Spinal cord (tissue), 10 donors: ENCODE data around the gene SLC6A19. TPM values are rescaled to one million over a fixed set of nuclear protein-coding genes. Genes with fewer than 3 reads are reported as not detected.

Experiments
- DNase-seq, 6 donors: peaks; one replicate each; pipeline versions ENCODE4 v3.0.0 to v3.0.0-alpha.2; 2013 to 2015; ENCODE audit warnings: low spot score in 6 of 6, low read depth in 4 of 6
- H3K27ac ChIP-seq: one replicate; pipeline ENCODE4 v1.5.1; 2013; ENCODE audit warnings: low read depth, low read length, control low read depth
- H3K27me3 ChIP-seq: one replicate; pipeline ENCODE4 v1.6.1; 2013; ENCODE audit warnings: low read length; ENCODE audit not compliant: control insufficient read depth, insufficient read depth
- H3K36me3 ChIP-seq: one replicate; pipeline ENCODE4 v1.6.1; 2013; ENCODE audit warnings: low read length; ENCODE audit not compliant: control insufficient read depth, insufficient read depth
- H3K4me1 ChIP-seq: one replicate; pipeline ENCODE4 v1.6.1; 2013; ENCODE audit warnings: low read length; ENCODE audit not compliant: control insufficient read depth, insufficient read depth
- H3K4me3 ChIP-seq: one replicate; pipeline ENCODE4 v1.5.1; 2013; ENCODE audit warnings: low read depth, low read length, control low read depth
- H3K9me3 ChIP-seq: one replicate; pipeline ENCODE4 v1.6.1; 2013; ENCODE audit warnings: low read length; ENCODE audit not compliant: control insufficient read depth, insufficient read depth
- WGBS: methylation state at CpG from one replicate; pipeline ENCODE4 v1.1.5; 2013; ENCODE audit warnings: missing lambda C conversion rate; ENCODE audit not compliant: insufficient coverage; 5-methylcytosine and 5-hydroxymethylcytosine counted together
- polyA plus RNA-seq, 2 donors: library from polyadenylated mRNA; unstranded; fragments of 120-200 nt; gene quantifications; one replicate each; pipeline ENCODE4 v1.2.1, GENCODE V29; 2013; ENCODE audit not compliant: insufficient read length in 2 of 2
- total RNA-seq, 2 donors: library from RNA; depleted of rRNA in 1 of 2; stranded (reverse); fragments of 120-200 nt in 1 of 2; fragments of >200 nt in 1 of 2; gene quantifications; one replicate each; pipeline versions ENCODE4 v1.2.3 to v1.2.4, GENCODE V29; 2013 to 2014
- donor health status: healthy.

SLC6A19 gene
- total and polyA plus RNA-seq, 4 donors = 0.06 to 0.39 (median 0.16) TPM

- no peaks in the 10 kb centered on the region for H3K36me3 ChIP-seq
- no peak overlapping the region for H3K4me3 ChIP-seq
- H3K27ac ChIP-seq = no peak overlapping the region
- H3K27me3 ChIP-seq = no peaks in the 10 kb centered on the region
- 94% methylated on average over 9 of the region's 16 CpGs for WGBS
- no peak for DNase-seq
- no peaks in the 10 kb centered on the region for H3K4me1 ChIP-seq
- H3K9me3 ChIP-seq = no peaks in the 10 kb centered on the region
Observed at GRCh38 chr5:1274471-1274870, 73.1 kb downstream of the SLC6A19 start.

Other genes with a start within 250 kb of the SLC6A19 start
- 10 to 100 TPM in 1 of 2 donors, 1 to 10 TPM in 1; 5.1 to 11.2 TPM for gene NKD2, start 192.8 kb upstream of the SLC6A19 start, total RNA-seq
- 10 to 100 TPM; 19.7 to 25.2 TPM for gene NKD2, start 192.8 kb upstream of the SLC6A19 start, polyA plus RNA-seq
- gene SLC12A7, start 89.5 kb upstream of the SLC6A19 start, total RNA-seq = 10 to 100 TPM in 1 of 2 donors, 1 to 10 TPM in 1; 8.7 to 13.3 TPM
- 10 to 100 TPM; 19.4 to 21.3 TPM for gene SLC12A7, start 89.5 kb upstream of the SLC6A19 start, polyA plus RNA-seq
- gene SLC6A18, start 23.8 kb downstream of the SLC6A19 start, total RNA-seq = not detected
- gene SLC6A18, start 23.8 kb downstream of the SLC6A19 start, polyA plus RNA-seq = not detected
- gene TERT, start 93.5 kb downstream of the SLC6A19 start, total RNA-seq = under 1 TPM; 0.10 to 0.50 TPM
- under 1 TPM in 1 of 2 donors, not detected in 1; 0.06 TPM for gene TERT, start 93.5 kb downstream of the SLC6A19 start, polyA plus RNA-seq
- 100 to 1,000 TPM; 105 to 123 TPM for gene CLPTM1L, start 143.5 kb downstream of the SLC6A19 start, total RNA-seq
- 100 to 1,000 TPM in 1 of 2 donors, 10 to 100 TPM in 1; 98.3 to 104 TPM for gene CLPTM1L, start 143.5 kb downstream of the SLC6A19 start, polyA plus RNA-seq
- 10 to 100 TPM in 1 of 2 donors, 1 to 10 TPM in 1; 1.1 to 12.0 TPM for gene SLC6A3, start 243.8 kb downstream of the SLC6A19 start, total RNA-seq
- 1 to 10 TPM in 1 of 2 donors, under 1 TPM in 1; 0.95 to 1.9 TPM for gene SLC6A3, start 243.8 kb downstream of the SLC6A19 start, polyA plus RNA-seq